Measurements from ENCODE around the gene ARHGAP24.
"Not testable (repeated sequence)": the region's sequence is repeated elsewhere in the genome, so short reads cannot be mapped to it uniquely, and the experiment has no call there.

Gene ARHGAP24

GRCh38 chr4:85861064-85861765 is 386.3 kb downstream of the ARHGAP24 start:
- no peak for DNase-seq (ENCODE audit: low read depth)

GRCh38 chr4:85862896-85863295 is 387.9 kb downstream of the ARHGAP24 start:
- DNase-seq (ENCODE audit: low read depth), result no peak

GRCh38 chr4:85864259-85865205 is 389.6 kb downstream of the ARHGAP24 start:
- DNase-seq (ENCODE audit: low read depth), result no peak

- no peak for DNase-seq (ENCODE audit: low read depth)
Measured at GRCh38 chr4:85865256-85865655, 390.3 kb downstream of the ARHGAP24 start.

DNA sequence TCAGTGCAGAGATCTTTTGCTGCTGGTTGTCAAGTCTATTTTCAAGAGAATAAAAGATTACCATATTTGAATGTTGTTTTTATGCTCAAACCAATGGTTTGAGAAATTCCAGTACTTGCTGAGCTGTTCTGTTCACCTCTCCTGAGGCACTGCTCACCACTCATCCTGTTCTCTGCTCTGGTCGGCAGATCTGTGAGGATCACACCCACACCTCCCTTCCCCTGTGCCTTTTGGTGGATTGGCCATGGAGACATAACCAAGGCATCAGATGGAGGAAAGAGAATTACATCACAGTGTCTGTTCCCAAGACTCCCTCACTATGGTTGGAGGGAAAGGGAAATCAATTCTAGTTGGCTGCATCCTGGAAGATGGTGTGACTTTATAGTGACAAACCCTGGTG is 391.6 kb downstream of the ARHGAP24 start:
- no peak for DNase-seq (ENCODE audit: low read depth)

DNA sequence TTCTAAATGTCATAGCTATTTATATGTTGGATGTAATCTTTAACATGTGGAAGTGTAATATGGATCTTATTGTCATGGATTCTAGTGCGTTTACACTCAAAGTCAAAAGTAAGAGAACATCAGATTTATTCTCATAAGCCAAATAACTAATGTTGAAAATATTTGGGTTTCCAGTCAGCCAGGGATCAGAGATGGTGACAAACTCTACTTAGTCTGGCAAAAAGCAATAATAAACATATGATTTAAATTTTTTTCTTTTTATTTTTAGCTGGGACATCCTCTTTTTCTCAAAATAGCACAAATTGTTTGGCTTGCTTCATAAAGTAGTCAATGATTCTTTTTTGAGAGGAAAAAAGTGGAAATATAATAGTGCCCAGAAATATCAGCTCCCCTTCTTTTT is 392.3 kb downstream of the ARHGAP24 start:
- DNase-seq (ENCODE audit: low read depth), result no peak

GRCh38 chr4:85869181-85869580 is 394.2 kb downstream of the ARHGAP24 start:
- no peak for DNase-seq (ENCODE audit: low read depth)

DNA sequence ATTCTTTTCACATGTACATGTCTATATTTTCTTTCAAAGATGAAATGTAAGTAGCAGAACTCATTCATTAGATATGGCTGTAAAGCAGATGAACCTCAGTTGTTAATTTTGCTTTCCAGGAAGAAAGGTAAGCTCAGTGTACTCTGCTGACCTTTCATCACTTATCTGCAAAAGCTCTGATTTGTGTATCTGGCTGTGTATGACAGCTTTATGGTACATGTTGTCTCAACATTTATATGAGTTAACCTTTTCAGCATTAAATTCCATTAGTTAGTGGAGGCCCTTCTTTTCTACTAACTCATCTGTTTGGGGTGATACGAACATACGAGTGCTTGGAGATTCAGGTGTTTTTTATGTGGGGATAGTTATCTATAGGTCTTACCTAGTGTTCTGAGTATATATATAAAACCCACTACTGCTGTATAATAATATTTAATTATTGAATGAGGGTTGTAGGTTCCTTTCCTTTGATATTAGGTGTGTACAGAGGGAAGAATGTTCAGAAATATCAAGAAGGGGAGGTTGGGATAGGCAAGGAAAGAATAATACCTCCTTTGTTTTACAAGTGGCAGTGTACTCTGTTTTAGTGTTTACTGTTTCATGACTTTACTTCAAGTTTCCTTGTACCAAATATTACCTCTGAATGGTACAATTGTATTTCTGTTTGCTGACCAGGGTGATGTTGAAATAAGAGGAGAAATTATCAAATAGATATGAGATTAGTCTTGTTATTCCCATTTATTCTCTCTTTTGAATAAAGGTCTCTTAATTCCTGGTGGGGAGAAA is 395.5 kb downstream of the ARHGAP24 start:
- no peak for DNase-seq (ENCODE audit: low read depth)

GRCh38 chr4:85873566-85873965 is 398.6 kb downstream of the ARHGAP24 start:
- no peak for DNase-seq (ENCODE audit: low read depth)

DNA sequence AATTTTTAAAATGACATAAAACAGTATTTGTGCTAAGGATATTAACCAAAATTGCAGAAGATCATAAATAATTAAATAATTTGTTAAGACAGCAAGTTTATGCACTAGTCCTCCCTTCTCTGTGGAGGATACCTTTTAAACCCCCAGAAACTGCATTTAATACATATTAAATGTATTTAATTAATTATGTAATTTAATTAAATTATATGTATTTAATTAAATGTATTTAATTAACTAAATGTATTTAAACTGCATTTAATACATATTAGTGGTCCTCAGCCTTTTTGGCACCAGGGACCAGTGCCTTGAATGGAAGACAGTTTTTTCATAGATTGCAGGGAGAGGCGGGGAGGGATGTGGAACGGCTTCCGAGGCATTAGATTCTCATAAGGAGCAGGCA is 404.6 kb downstream of the ARHGAP24 start:
- DNase-seq (ENCODE audit: low read depth), result no peak

DNA sequence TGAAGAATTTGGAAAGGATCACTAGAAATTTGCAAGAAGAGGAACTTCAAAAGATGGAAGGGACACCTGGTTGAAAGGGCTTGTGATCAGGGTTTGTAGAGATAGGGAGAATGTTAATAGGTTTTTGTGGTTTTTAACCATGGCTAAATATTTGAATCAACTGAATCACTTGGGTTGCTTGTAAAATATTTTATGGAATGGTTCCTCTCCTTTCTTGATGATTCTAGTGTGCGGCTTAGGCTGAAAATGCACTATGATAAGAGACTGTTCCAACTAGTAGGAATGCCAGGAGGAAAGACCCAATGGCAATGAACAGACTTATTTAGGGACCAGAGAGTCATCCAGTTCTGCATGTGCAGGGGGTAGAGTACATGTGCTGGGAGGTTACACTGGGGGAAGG is 408.2 kb downstream of the ARHGAP24 start:
- DNase-seq (ENCODE audit: low read depth), result no peak

GRCh38 chr4:85884251-85884650 is 409.3 kb downstream of the ARHGAP24 start:
- DNase-seq (ENCODE audit: low read depth), result no peak

- DNase-seq (ENCODE audit: low read depth), result no peak
Measured at GRCh38 chr4:85886665-85887064, 411.7 kb downstream of the ARHGAP24 start.

DNA sequence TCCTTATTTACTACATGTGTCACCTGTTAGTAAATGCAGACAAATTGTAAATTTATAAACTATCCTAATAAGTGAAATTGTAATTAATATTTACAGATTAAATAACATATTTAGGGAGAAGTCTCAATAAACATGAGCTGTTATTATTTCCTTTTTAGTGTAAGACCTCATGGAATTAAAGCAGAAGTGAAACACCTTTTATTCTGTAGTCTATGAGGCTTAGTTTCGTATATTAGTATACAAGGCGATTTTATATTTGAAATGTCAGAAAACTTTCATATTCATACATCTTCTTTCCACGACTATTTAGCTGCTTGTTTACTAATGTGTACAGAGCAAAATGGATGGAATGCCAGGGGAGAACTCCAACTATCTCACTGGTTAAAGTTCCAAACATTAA is 414.4 kb downstream of the ARHGAP24 start:
- DNase-seq (ENCODE audit: low read depth), result no peak

DNA sequence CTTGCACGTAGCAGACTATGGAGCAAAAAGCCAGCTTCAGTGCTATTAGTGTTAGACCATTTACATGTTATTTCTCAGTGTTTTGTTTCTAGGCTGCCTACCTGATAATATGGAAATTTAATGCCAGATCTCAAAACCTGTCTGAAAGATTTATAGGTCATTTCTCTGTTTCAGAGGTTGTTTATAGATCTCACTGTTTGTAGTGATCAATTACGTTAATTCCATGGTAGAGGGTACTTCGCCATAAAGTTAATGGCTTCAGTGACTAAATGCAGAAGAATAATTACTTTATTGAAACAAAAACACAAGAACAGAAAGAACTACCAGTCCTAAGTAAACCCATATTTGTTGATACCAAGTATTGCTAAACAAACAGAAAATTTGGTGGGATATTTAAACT is 420.8 kb downstream of the ARHGAP24 start:
- no peak for DNase-seq (ENCODE audit: low read depth)

DNA sequence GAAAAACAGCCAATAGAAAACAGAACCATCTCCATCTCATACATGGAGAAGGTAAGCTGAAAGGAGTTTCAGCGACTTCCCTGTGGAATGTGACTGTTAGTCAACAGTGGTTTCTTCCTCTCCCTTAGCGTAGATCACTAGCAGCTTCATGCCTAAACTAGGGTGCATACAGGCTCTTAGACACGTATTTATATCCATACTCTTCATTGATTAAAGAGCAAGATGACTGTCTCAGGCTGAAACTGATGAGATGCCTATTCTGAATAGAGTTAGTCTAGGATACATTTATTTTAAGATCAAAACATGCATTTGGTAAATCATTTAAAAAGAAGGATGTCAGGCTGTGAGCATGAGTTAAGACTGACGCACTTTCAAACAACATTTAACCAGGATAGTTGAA is 423.3 kb downstream of the ARHGAP24 start:
- no peak for DNase-seq (ENCODE audit: low read depth)

DNA sequence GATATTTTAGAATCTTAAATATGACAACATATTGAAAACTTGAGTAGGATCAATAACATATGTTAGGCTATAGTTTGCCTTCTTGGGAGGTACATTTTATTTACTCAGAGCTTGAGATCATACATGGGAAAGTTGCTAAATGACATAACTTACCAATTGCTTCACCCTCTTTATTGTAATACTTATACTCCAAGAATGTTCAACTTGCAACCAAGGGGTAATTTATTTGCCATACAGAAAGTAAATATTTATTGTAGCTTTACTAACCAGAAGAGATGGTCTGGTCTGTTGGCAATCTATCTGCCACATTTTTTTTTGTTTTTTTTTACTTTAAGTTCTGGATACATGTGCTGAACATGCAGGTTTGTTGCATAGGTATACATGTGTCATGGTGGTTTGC is 426.6 kb downstream of the ARHGAP24 start:
- DNase-seq (ENCODE audit: low read depth), result peak; percentile 5

GRCh38 chr4:85902647-85903046 is 427.7 kb downstream of the ARHGAP24 start:
- not testable (repeated sequence) for DNase-seq (ENCODE audit: low read depth)

- DNase-seq (ENCODE audit: low read depth), result no peak
Measured at GRCh38 chr4:85905761-85906160, 430.8 kb downstream of the ARHGAP24 start.

DNA sequence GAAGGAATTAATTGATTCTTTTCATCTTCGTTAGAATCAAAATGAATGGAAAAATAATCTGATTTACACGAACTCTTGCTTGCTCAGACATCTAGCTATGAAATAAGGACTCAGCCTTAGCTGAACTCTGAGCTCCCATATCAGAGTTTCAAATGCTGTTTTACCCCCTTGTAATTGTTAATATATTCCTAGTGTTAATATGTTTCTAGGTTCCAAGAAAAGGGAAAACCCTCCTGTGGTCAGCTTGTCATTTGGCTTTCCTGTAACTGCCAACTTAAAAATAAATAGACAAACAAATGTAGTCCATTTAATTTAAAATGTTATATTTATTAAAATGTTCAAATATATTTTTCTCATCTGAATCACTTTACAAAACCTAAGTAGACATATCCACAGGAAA is 432.1 kb downstream of the ARHGAP24 start:
- DNase-seq (ENCODE audit: low read depth), result no peak

DNA sequence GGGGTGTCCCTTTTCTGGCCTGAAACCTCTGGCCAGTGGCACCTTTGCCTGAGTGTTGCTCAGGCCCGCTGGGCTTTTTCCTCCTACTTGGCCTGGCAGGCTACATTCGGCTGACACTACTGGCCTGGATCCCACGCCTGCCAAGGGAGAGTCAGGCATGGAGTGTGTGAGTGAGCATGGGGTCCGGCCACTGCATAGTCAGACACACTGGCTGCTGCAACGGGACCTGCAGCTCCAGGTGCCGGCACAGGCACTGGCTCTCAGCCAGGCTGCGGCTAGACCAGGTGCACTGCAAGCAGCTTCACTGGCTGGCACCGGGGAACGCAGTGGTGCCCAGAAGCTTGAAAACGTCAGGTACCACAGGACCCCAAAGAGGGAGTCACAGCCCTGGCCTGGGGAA is 434.9 kb downstream of the ARHGAP24 start:
- no peak for DNase-seq (ENCODE audit: low read depth)

GRCh38 chr4:85910985-85911384 is 436.0 kb downstream of the ARHGAP24 start:
- no peak for DNase-seq (ENCODE audit: low read depth)

All from HS-5 (cell line).